Measurements from ENCODE around the gene NUDT3. TPM values are rescaled to one million over a fixed set of nuclear protein-coding genes. Genes with fewer than 3 reads are reported as not detected.

NUDT3 gene
- total and polyA plus RNA-seq, 4 donors: 3.2 to 20.2 (median 9.5) TPM

- H3K36me3 ChIP-seq (ENCODE audit: control insufficient read depth in 4 of 4, insufficient read depth in 3 of 4, low read depth in 1 of 4, low read length in 3 of 4): no peaks in the 10 kb centered on the region
- no peak for TF ChIP-seq FOXA1 (IDR thresholded peaks at IDR 0.05)
- TF ChIP-seq TAF1 (conservative IDR thresholded peaks at IDR 0.05): no peak
- TF ChIP-seq, protein P1, sequence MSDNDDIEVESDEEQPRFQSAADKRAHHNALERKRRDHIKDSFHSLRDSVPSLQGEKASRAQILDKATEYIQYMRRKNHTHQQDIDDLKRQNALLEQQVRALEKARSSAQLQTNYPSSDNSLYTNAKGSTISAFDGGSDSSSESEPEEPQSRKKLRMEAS (IDR thresholded peaks at IDR 0.05): no peak
- no peak for TF ChIP-seq ATF3 (IDR thresholded peaks at IDR 0.05)
- TF ChIP-seq REST (IDR thresholded peaks at IDR 0.05): no peak
- no peak for TF ChIP-seq EGR1 (IDR thresholded peaks at IDR 0.05; ENCODE audit: low read depth in 2 of 2)
- TF ChIP-seq CTCF (IDR thresholded peaks at IDR 0.05; ENCODE audit: low read depth, low read length, missing input control): no peak
- no peak for TF ChIP-seq JUND (IDR thresholded peaks at IDR 0.05)
- no peak for TF ChIP-seq GABPA (IDR thresholded peaks at IDR 0.05 in 1 of 2, conservative IDR thresholded peaks at IDR 0.05 in 1 of 2)
- no peak for TF ChIP-seq YY1 (IDR thresholded peaks at IDR 0.05)
- TF ChIP-seq HNF4G (IDR thresholded peaks at IDR 0.05): no peak
- TF ChIP-seq RAD21 (IDR thresholded peaks at IDR 0.05): no peak
- TF ChIP-seq RXRA (IDR thresholded peaks at IDR 0.05): no peak
- TF ChIP-seq HNF4A (conservative IDR thresholded peaks at IDR 0.05): no peak
- no peak for TF ChIP-seq SP1 (IDR thresholded peaks at IDR 0.05)
- no peak for TF ChIP-seq NR2F2 (IDR thresholded peaks at IDR 0.05)
- TF ChIP-seq, protein P2, sequence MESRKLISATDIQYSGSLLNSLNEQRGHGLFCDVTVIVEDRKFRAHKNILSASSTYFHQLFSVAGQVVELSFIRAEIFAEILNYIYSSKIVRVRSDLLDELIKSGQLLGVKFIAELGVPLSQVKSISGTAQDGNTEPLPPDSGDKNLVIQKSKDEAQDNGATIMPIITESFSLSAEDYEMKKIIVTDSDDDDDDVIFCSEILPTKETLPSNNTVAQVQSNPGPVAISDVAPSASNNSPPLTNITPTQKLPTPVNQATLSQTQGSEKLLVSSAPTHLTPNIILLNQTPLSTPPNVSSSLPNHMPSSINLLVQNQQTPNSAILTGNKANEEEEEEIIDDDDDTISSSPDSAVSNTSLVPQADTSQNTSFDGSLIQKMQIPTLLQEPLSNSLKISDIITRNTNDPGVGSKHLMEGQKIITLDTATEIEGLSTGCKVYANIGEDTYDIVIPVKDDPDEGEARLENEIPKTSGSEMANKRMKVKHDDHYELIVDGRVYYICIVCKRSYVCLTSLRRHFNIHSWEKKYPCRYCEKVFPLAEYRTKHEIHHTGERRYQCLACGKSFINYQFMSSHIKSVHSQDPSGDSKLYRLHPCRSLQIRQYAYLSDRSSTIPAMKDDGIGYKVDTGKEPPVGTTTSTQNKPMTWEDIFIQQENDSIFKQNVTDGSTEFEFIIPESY (IDR thresholded peaks at IDR 0.05): no peak
- no peak for TF ChIP-seq FOXA2 (IDR thresholded peaks at IDR 0.05)
- H3K9ac ChIP-seq (ENCODE audit: low read depth in 1 of 2, low read length in 2 of 2): no peak overlapping the region
- H3K4me1 ChIP-seq (ENCODE audit: control insufficient read depth in 4 of 4, insufficient read depth in 4 of 4, low read length in 3 of 4): peaks cover 0 to 3% (median under 1%) of the 10 kb centered on the region in 4 donors
- no peak overlapping the region for H3K27ac ChIP-seq (ENCODE audit: low read depth in 1 of 2, low read length in 2 of 2)
- no peaks in the 10 kb centered on the region for H3K27me3 ChIP-seq (ENCODE audit: control insufficient read depth in 4 of 4, insufficient read depth in 4 of 4, low read length in 3 of 4)
- no peak overlapping the region for H3K4me3 ChIP-seq (ENCODE audit: low read depth in 1 of 3, low read length in 3 of 3)
- WGBS: 80% methylated on average over 6 of the region's 6 CpGs
- no peak for DNase-seq (ENCODE audit: low spot score)
- no peaks in the 10 kb centered on the region for H3K9me3 ChIP-seq (ENCODE audit: control insufficient read depth in 4 of 4, low read length in 3 of 4)
These were observed 76.7 kb downstream of the NUDT3 start for GRCh38 chr6:34315780-34316179.
